GM18867 (cell line): ENCODE results near the gene RXRG.

Source experiments
- ATAC-seq: cut with Tn5 transposase; IDR thresholded peaks from one replicate; pipeline ENCODE4 v1.9.1; 2021; ENCODE audit warnings: mild to moderate bottlenecking, moderate library complexity; ENCODE audit not compliant: unreplicated experiment

RXRG gene

DNA sequence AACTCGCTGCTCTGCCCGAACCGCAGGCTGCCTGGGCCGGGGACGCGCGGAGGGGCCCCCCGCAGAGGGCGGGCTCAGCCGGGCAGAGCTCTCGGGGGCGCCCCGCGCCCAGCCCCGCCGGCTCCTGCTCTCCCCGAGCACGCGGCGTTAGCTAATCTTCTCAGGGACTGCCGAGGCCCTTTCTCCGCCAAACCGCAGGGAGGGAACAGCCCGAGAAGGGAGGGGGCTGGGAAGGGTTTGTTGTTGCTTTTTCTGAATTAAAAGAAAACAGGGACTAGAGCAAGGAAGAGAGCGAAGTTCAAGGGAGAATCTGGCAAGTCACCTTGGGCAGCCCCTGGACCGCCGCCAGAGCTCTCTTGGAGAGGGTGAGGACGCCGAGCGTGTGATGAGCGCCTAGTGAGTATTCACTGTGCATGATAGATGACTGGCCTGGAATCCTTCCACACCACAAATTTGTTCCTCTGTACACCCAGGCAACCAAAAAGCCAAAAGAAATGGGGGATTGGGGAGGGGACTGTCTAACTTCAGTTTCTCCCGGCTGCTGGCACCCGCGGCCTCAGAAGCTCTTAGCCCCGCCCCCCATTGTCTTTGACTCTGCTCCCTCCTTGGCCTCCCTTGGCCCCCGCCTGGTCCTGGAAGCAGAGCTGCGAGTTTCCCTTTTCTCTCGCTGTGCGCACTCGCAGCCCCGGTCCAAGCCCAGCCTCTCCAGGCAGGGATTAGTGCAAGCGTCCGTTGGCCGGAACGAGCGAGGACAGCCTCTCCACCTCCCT lies 68.7 kb downstream of the RXRG start:
- ATAC-seq: no peak

- ATAC-seq: no peak
Observed at GRCh38 chr1:165375623-165376022, 69.3 kb downstream of the RXRG start.

- ATAC-seq: no peak
Observed at GRCh38 chr1:165371588-165372225, 73.2 kb downstream of the RXRG start.

GRCh38 chr1:165369255-165369848 lies 75.6 kb downstream of the RXRG start:
- peak; percentile 81 for ATAC-seq

- peak; percentile 66 for ATAC-seq
Observed at GRCh38 chr1:165367375-165367993, 77.4 kb downstream of the RXRG start.

DNA sequence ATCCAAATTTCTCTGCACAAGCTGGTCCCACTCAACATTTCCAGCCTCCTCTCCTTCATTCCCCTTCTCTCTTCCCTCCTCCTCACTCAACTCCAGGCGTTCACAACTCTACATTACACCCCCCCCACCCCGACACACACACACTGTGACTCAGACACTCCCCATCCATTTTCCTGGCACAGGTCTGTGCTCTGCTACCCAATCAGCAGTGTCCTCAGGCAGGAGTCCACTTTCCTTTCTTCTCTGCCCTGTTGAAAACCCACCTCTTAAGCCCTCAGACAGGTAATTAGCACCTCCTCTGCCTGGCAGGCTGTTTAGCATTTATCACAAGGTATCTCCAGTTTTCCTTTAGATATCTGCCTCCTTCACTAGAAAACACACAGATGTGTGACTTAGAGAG lies 79.6 kb downstream of the RXRG start:
- no peak for ATAC-seq

GRCh38 chr1:165364568-165365133 lies 80.3 kb downstream of the RXRG start:
- ATAC-seq: no peak

DNA sequence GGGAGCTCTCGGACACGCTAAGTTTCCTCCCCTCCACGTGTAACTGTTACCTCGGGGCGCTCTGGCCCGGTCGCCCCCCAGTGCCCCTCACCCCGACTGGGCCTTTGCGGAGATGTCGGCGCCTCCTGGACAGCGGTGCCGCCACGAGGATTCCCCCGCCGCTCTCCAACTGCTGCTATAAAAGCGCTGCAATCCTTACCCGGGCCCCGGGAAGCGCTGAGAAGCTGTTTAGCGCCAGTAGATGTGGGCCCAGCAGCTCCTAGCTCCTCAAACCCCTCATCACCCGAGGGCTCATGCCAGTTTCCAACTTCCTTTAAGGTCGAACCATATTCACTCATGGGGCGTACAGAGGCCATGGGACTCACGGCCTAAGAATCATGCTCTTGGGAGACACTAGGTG lies 88.0 kb downstream of the RXRG start:
- no peak for ATAC-seq

- no peak for ATAC-seq
Observed at GRCh38 chr1:165355977-165356811, 88.7 kb downstream of the RXRG start, which contains the start of gene LMX1A. Gene LMX1A (minus strand): TSS chr1:165356715. CDS start chr1:165355559, 1,156 bp downstream.

- ATAC-seq: no peak
Observed at GRCh38 chr1:165355139-165355976, 89.6 kb downstream of the RXRG start.

- no peak for ATAC-seq
Observed at GRCh38 chr1:165354739-165355138, 90.2 kb downstream of the RXRG start.

DNA sequence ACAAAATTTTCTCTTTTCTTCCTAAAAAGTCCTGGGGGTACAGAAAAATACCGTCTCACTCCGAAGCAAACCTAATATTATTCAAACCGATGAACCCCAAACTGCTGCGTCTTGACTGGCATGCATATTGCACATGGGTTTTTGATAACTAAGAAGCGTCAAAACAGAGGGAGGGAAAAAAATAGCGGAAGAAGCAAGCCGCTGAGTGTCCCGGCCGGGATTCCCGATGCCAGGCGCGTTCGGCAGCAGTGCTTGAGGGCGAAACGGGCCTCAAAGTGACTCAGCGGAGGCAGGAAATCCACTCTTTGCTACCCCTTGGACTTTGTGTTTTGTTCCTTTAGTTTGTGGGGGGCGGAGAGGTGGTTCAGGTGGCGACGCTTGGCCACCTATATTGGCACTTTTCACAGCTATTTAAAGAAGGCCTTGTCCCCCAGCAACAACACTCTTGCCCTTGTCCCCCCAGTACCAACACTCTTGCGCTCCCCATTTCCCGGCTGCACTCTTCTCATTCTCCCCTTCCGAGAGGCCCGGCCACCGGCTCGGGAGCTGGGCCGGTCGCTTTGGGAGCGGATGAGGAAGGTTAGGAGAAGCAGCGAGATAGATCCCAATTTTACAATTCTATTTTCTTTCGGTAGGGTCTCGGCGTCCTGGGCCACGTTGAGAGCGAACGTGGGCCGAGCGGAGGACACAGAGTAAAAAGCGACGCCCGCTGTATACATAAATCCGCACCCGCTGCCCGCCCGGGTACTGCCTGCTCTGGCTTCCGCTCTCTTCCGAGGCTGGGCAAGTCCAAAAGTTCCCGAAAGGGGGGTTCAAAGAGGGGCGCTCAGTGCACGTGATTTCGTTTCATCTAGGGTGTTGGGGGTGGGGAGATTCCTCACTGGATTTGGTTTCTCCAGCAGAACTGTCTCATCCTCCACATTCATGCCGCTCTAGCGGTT lies 90.9 kb downstream of the RXRG start:
- no peak for ATAC-seq

GRCh38 chr1:165352442-165353293 lies 92.3 kb downstream of the RXRG start:
- ATAC-seq: no peak

- ATAC-seq: no peak
Observed at GRCh38 chr1:165351863-165352441, 93.0 kb downstream of the RXRG start.
